Bone marrow (tissue), 2 donors: ENCODE results near the gene OPN1LW.
"Not testable (repeated sequence)": the region's sequence is repeated elsewhere in the genome, so short reads cannot be mapped to it uniquely, and the experiment has no call there.

Source experiments
- DNase-seq, 2 donors: peaks; one replicate each; lab custom pipeline; 2025; lab: John Stamatoyannopoulos, UW

OPN1LW gene

GRCh38 chrX:154135458-154136229 is 8.4 kb upstream of the OPN1LW start:
- no peak for DNase-seq

DNA sequence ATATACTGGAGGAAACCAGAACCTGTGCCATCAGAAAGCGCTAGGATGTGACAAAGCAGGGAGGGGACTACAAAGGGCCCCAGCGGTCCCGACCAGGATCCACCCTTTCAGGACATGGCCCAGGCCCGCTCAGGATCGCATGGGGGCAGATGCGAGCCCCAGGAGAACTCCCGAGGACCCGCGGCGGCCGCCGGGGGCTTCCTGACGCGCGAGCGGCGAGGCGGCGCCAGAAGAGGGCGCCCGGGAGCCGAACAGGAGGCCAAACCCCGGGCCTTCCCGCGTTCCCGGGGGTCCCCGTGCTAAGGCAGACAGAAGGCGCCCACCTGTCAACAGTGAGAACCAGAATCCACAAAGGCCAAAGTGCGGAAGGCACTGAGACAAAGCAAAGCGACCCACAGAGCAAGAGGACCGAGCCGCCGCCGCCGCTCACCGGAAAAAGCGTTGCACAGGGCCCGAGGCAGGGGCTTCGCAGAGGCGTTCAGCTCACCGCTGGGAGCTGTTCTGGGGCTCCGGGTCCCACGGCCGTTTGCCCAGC is 7.3 kb upstream of the OPN1LW start:
- DNase-seq, result peak; percentile 19 to 30

DNA sequence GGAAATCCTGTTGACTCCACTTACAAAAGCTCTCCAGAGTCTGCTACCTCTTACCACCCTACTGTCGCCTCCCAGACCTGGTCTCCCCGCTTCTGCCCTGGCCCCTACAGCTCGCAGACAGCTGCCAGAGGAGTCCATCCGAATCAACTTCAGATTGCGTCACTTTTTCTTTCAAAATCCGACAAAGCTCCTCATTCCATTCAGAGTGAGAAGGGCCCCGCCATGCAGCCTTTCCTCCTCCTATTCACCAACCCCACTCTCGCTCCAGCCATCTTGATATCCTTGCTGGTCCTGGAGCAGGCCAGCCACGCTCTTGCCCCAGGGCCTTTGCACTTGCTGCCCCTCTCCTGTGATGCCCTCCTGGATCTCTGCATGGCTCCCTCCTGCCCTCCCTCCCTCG is 5.2 kb upstream of the OPN1LW start:
- no peak for DNase-seq

DNA sequence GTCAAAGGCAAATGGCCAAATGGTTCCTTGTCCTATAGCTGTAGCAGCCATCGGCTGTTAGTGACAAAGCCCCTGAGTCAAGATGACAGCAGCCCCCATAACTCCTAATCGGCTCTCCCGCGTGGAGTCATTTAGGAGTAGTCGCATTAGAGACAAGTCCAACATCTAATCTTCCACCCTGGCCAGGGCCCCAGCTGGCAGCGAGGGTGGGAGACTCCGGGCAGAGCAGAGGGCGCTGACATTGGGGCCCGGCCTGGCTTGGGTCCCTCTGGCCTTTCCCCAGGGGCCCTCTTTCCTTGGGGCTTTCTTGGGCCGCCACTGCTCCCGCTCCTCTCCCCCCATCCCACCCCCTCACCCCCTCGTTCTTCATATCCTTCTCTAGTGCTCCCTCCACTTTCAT is 3.8 kb upstream of the OPN1LW start:
- no peak for DNase-seq

DNA sequence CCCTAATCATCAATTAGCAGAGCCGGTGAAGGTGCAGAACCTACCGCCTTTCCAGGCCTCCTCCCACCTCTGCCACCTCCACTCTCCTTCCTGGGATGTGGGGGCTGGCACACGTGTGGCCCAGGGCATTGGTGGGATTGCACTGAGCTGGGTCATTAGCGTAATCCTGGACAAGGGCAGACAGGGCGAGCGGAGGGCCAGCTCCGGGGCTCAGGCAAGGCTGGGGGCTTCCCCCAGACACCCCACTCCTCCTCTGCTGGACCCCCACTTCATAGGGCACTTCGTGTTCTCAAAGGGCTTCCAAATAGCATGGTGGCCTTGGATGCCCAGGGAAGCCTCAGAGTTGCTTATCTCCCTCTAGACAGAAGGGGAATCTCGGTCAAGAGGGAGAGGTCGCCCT is 3.3 kb upstream of the OPN1LW start:
- no peak for DNase-seq

DNA sequence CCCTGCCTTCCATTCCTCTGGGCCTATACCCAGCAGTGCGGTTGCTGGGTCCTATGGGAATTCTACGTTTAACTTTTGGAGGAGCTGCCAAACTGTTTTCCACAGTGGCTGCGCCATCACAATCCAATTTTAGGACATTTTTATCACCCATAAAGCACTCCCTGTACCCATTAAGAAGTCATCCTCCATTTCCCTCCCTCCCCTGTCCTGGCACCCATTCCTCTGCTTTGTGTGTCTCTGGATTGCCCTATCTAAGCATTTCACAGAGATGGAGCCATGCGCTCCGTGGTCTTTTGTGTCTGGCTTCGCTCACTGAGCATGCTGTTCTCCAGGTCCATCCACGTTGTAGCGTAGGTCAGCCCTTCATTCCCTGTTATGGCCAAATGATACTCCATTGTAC is 1.7 kb upstream of the OPN1LW start:
- DNase-seq, result no peak

DNA sequence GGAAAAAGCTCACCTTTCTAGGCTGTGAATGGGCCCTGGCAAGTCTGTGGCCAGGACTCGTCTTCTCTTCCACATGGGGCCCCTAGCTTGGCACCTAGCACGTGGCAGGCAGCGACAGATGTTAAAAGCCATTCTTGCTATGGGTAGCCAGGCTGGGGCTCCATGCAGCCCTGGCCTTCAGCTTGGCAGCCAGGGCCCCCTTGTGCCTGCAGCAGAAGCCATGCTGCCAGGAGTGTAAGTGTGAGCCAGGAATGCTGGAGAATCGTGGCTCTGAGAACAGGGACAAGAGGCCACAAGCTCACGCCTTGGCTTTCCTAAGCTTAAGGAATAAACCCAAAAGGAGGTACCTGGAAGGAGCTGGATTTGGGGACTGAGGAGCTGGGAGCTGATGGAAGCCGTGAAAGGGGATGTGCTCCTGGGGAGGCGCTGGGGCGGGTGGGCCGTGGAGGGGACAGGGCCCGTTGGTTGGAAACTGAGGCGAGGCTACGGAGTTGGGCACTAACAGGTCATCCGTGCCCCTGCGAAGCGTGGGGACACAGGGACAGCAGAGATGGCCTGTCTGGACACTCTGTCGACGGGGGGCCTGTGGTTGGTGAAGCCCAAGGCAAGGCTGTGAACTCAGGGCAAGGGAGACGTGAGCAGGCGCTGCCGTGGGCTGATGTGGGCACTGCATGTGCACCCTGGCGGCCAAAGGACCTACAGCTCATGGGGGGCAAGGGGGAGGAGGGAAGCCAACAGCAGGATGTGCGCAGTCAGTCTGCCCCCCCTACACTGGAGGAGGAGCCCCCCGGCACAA is 895 bp upstream of the OPN1LW start:
- DNase-seq, result no peak

- DNase-seq, result not testable (repeated sequence)
Observed at GRCh38 chrX:154151030-154151429, 7.0 kb downstream of the OPN1LW start.

- DNase-seq, result not testable (repeated sequence)
Observed at GRCh38 chrX:154156221-154156620, 12.2 kb downstream of the OPN1LW start.

DNA sequence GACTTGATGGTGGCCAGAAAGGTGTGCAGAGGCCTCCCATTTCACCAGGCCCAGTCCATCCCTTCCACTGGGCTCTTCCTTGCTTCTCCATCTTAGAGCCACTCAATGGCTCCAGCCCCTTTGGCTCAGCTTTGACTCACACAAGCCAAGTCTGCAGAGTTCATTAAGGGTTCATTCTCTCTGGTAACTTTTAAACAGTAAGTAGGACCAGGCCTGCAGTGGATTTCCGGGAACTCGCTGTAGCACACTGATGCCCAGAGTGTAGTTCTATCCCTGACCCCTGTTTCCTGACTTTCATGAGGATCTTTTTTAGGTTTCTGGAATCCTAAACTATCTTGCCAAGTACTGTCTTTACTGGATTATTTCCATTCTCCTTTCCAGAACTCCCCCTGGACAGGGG is 13.2 kb downstream of the OPN1LW start:
- DNase-seq, result not testable (repeated sequence)

DNA sequence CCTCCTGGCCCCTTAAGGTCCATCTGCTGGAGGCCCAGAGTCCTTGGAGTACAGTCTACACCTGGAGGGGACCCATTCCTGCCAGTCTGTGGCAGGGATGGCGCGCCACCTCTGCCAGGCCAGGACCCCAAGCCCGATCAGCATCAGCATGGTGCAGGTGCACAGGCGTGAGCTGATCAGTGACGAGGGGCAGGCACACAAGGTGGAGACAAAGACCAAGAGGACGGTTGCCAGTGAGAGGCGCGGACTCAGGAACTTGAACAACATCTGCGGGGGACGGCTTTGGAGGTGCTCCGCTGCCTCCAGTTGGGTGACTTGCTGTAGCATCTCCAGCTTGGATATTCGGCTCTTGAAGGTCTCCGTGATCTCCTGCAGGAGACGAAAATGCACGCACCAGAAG is 15.3 kb downstream of the OPN1LW start:
- DNase-seq, result not testable (repeated sequence)

DNA sequence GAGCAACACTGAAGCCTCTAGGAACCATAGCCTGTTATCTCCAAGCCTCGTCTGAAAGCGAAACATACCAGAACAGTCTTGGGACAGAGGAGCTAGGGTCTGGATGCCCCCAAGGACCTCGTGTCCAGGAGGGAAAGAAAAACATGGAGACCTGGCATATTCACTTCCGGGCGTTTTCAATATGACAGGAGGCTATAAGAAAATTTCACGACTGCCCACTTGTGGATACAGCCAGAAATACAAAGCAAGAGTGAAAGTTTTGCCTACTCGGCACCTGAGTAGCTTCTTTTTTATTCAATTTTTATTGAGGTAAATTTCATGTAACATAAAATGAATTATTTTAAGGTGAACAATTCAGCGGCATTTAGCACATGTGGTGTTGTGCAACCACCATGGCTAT is 20.9 kb downstream of the OPN1LW start:
- DNase-seq, result not testable (repeated sequence)

GRCh38 chrX:154168384-154168783 is 24.3 kb downstream of the OPN1LW start:
- DNase-seq, result not testable (repeated sequence)

- not testable (repeated sequence) for DNase-seq
Observed at GRCh38 chrX:154172535-154172943, 28.5 kb downstream of the OPN1LW start.

GRCh38 chrX:154174356-154174755 is 30.3 kb downstream of the OPN1LW start:
- not testable (repeated sequence) for DNase-seq

DNA sequence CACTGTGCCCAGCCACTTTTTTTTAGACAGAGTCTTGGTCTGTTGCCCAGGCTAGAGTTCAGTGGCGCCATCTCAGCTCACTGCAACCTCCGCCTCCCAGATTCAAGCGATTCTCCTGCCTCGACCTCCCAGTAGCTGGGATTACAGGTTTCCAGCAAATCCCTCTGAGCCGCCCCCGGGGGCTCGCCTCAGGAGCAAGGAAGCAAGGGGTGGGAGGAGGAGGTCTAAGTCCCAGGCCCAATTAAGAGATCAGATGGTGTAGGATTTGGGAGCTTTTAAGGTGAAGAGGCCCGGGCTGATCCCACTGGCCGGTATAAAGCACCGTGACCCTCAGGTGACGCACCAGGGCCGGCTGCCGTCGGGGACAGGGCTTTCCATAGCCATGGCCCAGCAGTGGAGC is 38.3 kb downstream of the OPN1LW start, which contains the start of gene OPN1MW:
Gene OPN1MW, plus strand, starts transcription at position 301 of the 400 bp plus-strand sequence. Its CDS starts 82 bp downstream, at position 383.
- DNase-seq, result not testable (repeated sequence)

- DNase-seq, result not testable (repeated sequence)
Observed at GRCh38 chrX:154183794-154184193, 39.8 kb downstream of the OPN1LW start.

DNA sequence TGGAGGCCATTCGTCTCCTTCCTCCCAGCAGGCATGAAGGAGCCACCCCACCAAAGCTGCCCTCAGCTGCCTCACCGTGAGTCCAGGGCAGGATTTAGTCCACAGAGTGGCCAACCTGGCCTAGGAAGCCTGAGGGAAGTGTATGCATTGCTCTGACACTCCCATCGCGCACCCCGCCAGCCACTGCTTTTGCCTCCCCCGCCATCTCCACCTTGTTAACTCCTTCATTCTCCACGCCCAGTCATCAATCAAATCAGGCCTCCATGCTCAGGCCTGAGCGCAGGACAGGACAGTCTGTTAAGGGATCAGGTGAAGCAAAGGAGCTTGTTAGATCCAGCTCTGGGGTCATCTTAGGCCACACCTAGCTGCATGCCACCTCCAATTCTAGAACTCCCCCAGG is 48.8 kb downstream of the OPN1LW start:
- not testable (repeated sequence) for DNase-seq

GRCh38 chrX:154194316-154194715 is 50.3 kb downstream of the OPN1LW start:
- not testable (repeated sequence) for DNase-seq

DNA sequence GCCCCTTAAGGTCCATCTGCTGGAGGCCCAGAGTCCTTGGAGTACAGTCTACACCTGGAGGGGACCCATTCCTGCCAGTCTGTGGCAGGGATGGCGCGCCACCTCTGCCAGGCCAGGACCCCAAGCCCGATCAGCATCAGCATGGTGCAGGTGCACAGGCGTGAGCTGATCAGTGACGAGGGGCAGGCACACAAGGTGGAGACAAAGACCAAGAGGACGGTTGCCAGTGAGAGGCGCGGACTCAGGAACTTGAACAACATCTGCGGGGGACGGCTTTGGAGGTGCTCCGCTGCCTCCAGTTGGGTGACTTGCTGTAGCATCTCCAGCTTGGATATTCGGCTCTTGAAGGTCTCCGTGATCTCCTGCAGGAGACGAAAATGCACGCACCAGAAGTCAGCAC is 52.4 kb downstream of the OPN1LW start:
- DNase-seq, result not testable (repeated sequence)
